HepG2 (cell line): ENCODE results near the gene DLX1. TPM values are rescaled to one million over a fixed set of nuclear protein-coding genes. Genes with fewer than 3 reads are reported as not detected.

Experiments used
- ARNT2 ChIP-seq: sonication (generic); formaldehyde crosslinking; IDR thresholded peaks from 2 replicates; pipeline ENCODE4 v1.8.0; 2022; ENCODE audit warnings: mild to moderate bottlenecking, low read depth, missing genetic modification reagents, moderate library complexity
- BRCA1 ChIP-seq: sonication (generic); formaldehyde crosslinking; IDR thresholded peaks from 2 replicates; pipeline ENCODE4 v1.4.0; 2020; ENCODE audit warnings: missing genetic modification reagents
- CREM ChIP-seq, 2 experiments: sonication (generic) in 1 of 2; formaldehyde crosslinking in 1 of 2; IDR thresholded peaks; 2 replicates each; pipeline versions ENCODE4 v1.4.0 to v1.6.1; 2016 to 2020; ENCODE audit warnings: antibody characterized with exemption in 1 of 2, mild to moderate bottlenecking in 1 of 2, missing genetic modification reagents in 1 of 2
- CTCF ChIP-seq: sonication (generic); formaldehyde crosslinking; IDR thresholded peaks from 2 replicates; pipeline ENCODE4 v1.5.0; 2020; ENCODE audit warnings: mild to moderate bottlenecking, missing genetic modification reagents, moderate library complexity
- ELF1 ChIP-seq: sonication (generic); formaldehyde crosslinking; IDR thresholded peaks from 2 replicates; pipeline ENCODE4 v1.4.0; 2020; ENCODE audit warnings: missing genetic modification reagents
- ELF3 ChIP-seq: IDR thresholded peaks from 2 replicates; pipeline ENCODE4 v1.6.1; 2016; ENCODE audit warnings: missing genetic modification reagents, missing compliant biosample characterization
- HOXA3 ChIP-seq: sonication (generic); formaldehyde crosslinking; IDR thresholded peaks from 2 replicates; pipeline ENCODE4 v1.5.0; 2020; ENCODE audit warnings: missing genetic modification reagents
- MAZ ChIP-seq, 2 experiments: sonication (generic) in 1 of 2; formaldehyde crosslinking in 1 of 2; IDR thresholded peaks; 2 replicates each; pipeline versions ENCODE4 v1.5.0 to v1.6.1; 2012 to 2020; ENCODE audit warnings: low read depth in 2 of 2, mild to moderate bottlenecking in 2 of 2, borderline replicate concordance in 1 of 2, improper control_type of control experiment in 1 of 2, low read length in 1 of 2, missing genetic modification reagents in 1 of 2, moderate library complexity in 1 of 2
- NFKBIZ ChIP-seq: IDR thresholded peaks from 2 replicates; pipeline ENCODE4 v1.6.1; 2018; ENCODE audit warnings: missing genetic modification reagents, missing compliant biosample characterization
- PATZ1 ChIP-seq: sonication (generic); formaldehyde crosslinking; IDR thresholded peaks from 2 replicates; pipeline ENCODE4 v1.4.0; 2020; ENCODE audit warnings: missing genetic modification reagents
- SKIL ChIP-seq: sonication (generic); formaldehyde crosslinking; IDR thresholded peaks from 2 replicates; pipeline ENCODE4 v1.8.0; 2022; ENCODE audit warnings: missing genetic modification reagents, mild to moderate bottlenecking, moderate library complexity, borderline replicate concordance
- SMAD3 ChIP-seq: sonication (generic); formaldehyde crosslinking; IDR thresholded peaks from 2 replicates; pipeline ENCODE4 v1.4.0; 2020; ENCODE audit warnings: missing genetic modification reagents
- STAG1 ChIP-seq: sonication (generic); formaldehyde crosslinking; IDR thresholded peaks from 2 replicates; pipeline ENCODE4 v1.4.0; 2020; ENCODE audit warnings: missing genetic modification reagents
- SUZ12 ChIP-seq: fragments of 150-350 bp; IDR thresholded peaks from 2 replicates; pipeline ENCODE4 v1.6.1; 2014; ENCODE audit warnings: low read depth, low read length
- TSC22D2 ChIP-seq: sonication (generic); formaldehyde crosslinking; IDR thresholded peaks from 2 replicates; pipeline ENCODE4 v1.5.1; 2020; ENCODE audit warnings: missing genetic modification reagents, mild to moderate bottlenecking, borderline replicate concordance
- ZNF20 ChIP-seq: sonication (generic); formaldehyde crosslinking; IDR thresholded peaks from 2 replicates; pipeline ENCODE4 v1.4.0; 2020; ENCODE audit warnings: mild to moderate bottlenecking, moderate library complexity, missing genetic modification reagents
- ZNF276 ChIP-seq: sonication (generic); formaldehyde crosslinking; IDR thresholded peaks from 2 replicates; pipeline ENCODE4 v1.4.0; 2020; ENCODE audit warnings: mild to moderate bottlenecking, low read depth, missing genetic modification reagents
- ZNF331 ChIP-seq: sonication (generic); formaldehyde crosslinking; IDR thresholded peaks from 2 replicates; pipeline ENCODE4 v1.4.0; 2020; ENCODE audit warnings: missing genetic modification reagents
- ZNF34 ChIP-seq: sonication (generic); formaldehyde crosslinking; IDR thresholded peaks from 2 replicates; pipeline ENCODE4 v1.4.0; 2020; ENCODE audit warnings: mild to moderate bottlenecking, missing genetic modification reagents, borderline replicate concordance
- ZNF350 ChIP-seq: sonication (generic); formaldehyde crosslinking; IDR thresholded peaks from 2 replicates; pipeline ENCODE4 v1.4.0; 2020; ENCODE audit warnings: mild to moderate bottlenecking, low read depth, missing genetic modification reagents, borderline replicate concordance
- polyA plus RNA-seq, 8 experiments: library from polyadenylated mRNA; depleted of rRNA in 3 of 8; stranded (reverse) in 7 of 8; unstranded in 1 of 8; fragments of >200 nt; fragmentation: Illumina TruSeq in 4 of 8; extraction: Trizol in 4 of 8; gene quantifications; 2 replicates each; pipeline versions ENCODE4 v1.2.1 to v1.2.3, GENCODE V29; 2011 to 2016; ENCODE audit warnings: low read depth in 4 of 8, missing spikeins in 1 of 8, mixed read lengths in 1 of 8; ENCODE audit not compliant: insufficient read depth in 1 of 8
- total RNA-seq, 5 experiments: library from RNA; depleted of rRNA; stranded (reverse); fragments of >200 nt; fragmentation: Illumina TruSeq; extraction: Trizol; gene quantifications; 2 replicates each; pipeline ENCODE4 v1.2.3, GENCODE V29; 2016; ENCODE audit warnings: low read depth in 1 of 5

Gene DLX1
- total and polyA plus RNA-seq, 2 of the 13 experiments (the other 11 are each of a cell fraction or from before 2014, with no cell fraction given) = 0.18 to 0.86 TPM

GRCh38 chr2:172103471-172104272 is 18.4 kb downstream of the DLX1 start (continued):
- TF ChIP-seq PATZ1 (CRISPR knock-in tag) = peak; percentile 67; the same call in 1 of the 2 replicates
- TF ChIP-seq ZNF34 = 0 out of 2 replicates have a peak, but pooled peaks have one; percentile 35
- TF ChIP-seq ZNF350 (CRISPR knock-in tag) = peak; percentile 49; the same call in 1 of the 2 replicates
- peak; percentile 53; the same call in 1 of the 2 replicates for TF ChIP-seq ZNF276 (CRISPR knock-in tag)
- TF ChIP-seq TSC22D2 = peak; percentile 83; the same call in 1 of the 2 replicates
- TF ChIP-seq CTCF = peak; percentile 96
- peak; percentile 11; the same call in 1 of the 2 replicates for TF ChIP-seq ELF3 (CRISPR knock-in tag)
- TF ChIP-seq CREM (IDR thresholded peaks at IDR 0.05) = no peak
- no peak for TF ChIP-seq CREM (CRISPR knock-in tag; IDR thresholded peaks at IDR 0.05)
- TF ChIP-seq SKIL (CRISPR knock-in tag) = no peak
- TF ChIP-seq NFKBIZ (CRISPR knock-in tag) = peak; percentile 63; the same call in 1 of the 2 replicates
- TF ChIP-seq MAZ (IDR thresholded peaks at IDR 0.05; ENCODE audit: borderline replicate concordance, low read depth, low read length) = no peak
- TF ChIP-seq MAZ (CRISPR knock-in tag; IDR thresholded peaks at IDR 0.05; ENCODE audit: low read depth) = peak; percentile 57; the same call in 1 of the 2 replicates
- peak; percentile 55; the same call in 1 of the 2 replicates for TF ChIP-seq ARNT2 (CRISPR knock-in tag)
- TF ChIP-seq ZNF20 (CRISPR knock-in tag) = no peak
- peak; percentile 98 for TF ChIP-seq STAG1 (CRISPR knock-in tag)
- peak; percentile 36; the same call in 1 of the 2 replicates for TF ChIP-seq ELF1 (CRISPR knock-in tag)
- TF ChIP-seq SUZ12 = 0 out of 2 replicates have a peak, but pooled peaks have one; percentile 5
- TF ChIP-seq HOXA3 (CRISPR knock-in tag) = peak; percentile 70
- peak; percentile 69 for TF ChIP-seq SMAD3
- peak; percentile 68; the same call in 1 of the 2 replicates for TF ChIP-seq ZNF331 (CRISPR knock-in tag)
- TF ChIP-seq BRCA1 (CRISPR knock-in tag) = 0 out of 2 replicates have a peak, but pooled peaks have one; percentile 29
